Glomerular visceral epithelial cell (primary cell): ENCODE results near the gene ERMARD.

Experiments
- DNase-seq: peaks from one replicate; pipeline ENCODE4 v3.0.0-alpha.2; 2016; ENCODE audit errors: extremely low spot score

ERMARD gene

GRCh38 chr6:169783971-169784820 lies 32.8 kb downstream of the ERMARD start:
- no peak for DNase-seq

DNA sequence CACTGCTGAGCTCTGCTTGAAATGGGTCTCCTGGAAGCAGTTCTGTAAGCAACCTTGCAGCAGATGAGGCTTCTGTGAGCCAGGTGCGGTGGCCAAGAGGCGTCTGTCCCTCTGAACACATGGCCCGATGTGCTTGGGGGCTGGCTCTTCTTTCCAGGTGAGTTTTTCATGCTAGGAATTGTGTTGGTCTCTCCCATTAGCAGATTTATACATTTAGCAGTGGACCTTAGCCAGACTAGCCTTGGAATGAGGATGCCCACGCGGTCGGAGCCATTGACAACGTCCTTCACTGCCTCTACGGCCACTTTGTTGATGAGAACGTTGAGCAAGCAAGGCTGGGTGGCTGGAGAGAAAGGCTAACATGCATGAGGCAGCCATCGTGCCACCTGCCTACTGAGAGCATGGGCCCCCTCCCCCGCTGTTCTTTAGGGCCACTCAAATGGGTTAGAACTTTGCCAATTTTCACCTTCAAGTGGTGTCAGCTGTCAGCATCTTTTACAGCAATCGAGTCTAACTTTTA lies 33.5 kb downstream of the ERMARD start:
- no peak for DNase-seq

DNA sequence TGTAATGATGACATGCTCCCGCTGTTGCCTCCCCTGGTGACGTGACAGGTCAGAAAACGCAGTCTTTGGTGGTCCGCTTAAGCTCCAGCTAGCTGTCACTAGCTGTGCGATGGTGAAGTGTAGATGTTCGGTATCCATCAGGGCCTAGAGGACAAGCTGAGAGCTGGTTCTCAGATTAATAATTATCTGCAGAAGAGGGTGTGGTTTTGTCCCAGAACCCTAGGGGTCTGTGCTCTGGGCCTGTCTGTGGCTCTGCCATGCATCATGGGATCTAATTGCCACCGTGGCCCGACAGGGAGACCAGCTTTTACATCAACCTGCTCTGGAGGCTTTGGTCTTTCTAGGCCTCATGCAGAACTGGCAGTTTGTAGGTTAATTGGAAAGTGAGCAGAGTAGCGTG lies 34.1 kb downstream of the ERMARD start:
- DNase-seq = no peak

DNA sequence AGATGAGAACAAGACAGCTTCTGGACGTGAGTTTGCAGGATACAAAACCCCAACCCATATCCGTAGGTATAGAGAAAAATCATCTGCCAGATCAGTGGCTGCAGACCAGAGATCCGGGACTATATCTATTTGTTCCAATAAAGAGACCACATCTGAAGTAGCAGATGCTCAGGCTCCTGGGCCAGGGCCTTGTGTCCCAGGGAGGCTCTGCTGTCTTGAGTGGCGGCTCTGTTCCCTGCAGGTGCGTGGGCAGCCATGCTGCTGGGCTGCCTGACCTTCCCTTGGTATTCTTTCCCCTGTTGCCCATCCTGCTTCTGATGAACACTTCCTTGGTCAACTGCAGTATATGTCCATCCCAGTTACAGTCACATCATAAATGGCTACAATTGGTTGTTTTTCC lies 34.9 kb downstream of the ERMARD start:
- DNase-seq = no peak

DNA sequence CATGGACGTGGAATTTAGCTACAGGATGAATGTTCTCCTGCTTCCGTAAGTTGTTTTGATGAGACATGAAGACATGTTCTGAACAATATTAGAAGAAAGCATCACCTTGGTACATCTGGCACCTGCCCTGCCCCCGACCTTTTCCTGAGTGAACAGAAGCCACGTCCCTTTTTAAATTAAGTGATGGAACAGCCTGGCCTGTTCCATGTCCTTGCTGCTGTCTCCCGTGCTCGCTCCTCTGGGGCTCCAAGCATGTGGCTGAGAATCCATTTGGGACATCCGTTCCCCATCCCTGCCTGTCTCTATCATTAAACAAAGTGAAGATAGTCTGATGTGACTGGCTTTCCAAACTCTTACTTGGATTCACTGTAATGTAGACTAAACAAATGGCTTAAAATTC lies 36.4 kb downstream of the ERMARD start:
- DNase-seq = no peak

GRCh38 chr6:169788809-169789145 lies 37.4 kb downstream of the ERMARD start:
- no peak for DNase-seq

DNA sequence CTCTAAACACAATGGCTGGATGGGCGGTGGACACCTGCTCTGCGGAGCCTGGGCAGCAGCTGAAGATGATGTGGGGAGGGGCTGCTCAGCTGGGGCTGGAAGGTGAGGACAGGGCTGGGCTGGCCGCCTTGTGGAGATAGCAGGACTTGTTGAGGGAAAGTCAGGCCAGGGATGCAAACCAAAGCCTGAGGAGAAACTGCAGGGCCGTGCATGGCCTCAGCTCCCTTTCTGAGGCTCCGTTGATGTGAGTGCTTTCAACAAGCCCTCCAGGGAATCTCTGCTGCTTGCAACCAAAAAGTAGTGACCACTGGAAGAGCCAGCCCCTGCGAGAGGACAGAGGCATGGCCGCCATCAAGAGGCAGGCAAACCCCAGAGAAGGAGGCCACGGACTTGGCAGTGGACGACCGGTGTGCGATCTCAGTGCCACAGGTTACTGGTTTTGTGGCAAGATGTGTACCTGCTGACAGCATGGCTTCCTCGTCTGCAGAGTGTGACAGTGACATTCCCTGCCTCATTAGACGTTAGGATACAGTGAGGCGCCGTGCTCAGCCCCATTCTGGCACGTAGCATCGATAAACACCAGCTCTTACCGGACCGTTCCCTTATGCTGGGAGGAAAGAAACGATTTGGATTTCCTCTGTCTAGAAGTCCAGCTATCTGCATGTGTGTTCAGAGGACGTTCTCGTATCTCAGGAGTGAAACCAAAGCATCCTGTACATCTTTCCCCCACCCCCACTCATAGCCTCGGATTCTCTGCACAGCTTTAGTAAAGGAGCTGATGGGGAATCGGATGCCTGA lies 37.9 kb downstream of the ERMARD start:
- no peak for DNase-seq

DNA sequence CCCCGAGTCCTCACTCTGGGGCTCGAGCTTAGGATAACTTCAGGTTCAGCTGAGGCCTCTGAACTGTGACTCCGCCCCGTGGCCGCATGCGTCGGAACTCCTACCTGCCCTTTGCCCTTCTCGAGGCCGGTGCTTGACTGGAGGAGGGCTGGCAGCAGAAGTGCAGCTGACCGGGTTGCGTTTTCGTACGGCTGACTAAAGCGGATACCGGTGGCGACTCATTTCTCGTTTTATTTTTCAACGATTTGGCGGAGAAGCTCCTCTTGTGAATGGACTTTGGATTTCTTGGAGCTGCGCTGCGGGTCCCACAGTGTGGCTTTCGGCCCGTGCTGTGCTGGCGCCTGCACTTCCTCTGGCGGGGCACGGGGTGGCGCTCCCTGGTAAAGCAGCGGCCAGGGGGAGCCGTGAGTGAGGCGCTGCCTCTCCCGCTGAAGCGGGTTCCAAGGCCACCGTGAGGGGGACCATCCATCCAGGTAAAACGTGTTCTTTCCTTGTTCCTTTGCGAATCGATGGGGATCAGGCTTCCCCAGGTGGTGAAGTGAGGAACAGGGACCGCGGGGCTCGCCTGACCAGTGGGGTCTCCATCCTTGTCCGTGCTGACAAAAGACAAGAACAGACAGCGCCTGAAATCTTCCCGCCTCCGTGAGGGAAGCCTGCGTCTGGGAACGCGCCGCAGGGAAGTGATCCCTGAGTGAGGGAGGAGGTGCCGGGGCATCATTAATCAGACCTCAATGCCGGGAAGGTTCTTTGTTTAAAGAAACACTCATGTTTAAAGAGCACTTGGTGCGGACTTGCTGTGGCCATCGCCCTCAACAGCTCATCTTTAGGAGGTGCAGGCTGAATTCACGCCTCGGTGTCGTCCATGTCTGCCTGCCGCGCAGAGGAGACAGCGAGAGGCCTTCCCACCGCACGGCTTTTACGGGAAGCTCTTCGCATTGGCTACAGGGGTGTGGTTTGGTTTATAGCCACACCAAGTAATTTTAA lies 38.8 kb downstream of the ERMARD start:
- DNase-seq = peak; percentile 73

- DNase-seq = no peak
Measured at GRCh38 chr6:169791721-169792131, 40.3 kb downstream of the ERMARD start.

DNA sequence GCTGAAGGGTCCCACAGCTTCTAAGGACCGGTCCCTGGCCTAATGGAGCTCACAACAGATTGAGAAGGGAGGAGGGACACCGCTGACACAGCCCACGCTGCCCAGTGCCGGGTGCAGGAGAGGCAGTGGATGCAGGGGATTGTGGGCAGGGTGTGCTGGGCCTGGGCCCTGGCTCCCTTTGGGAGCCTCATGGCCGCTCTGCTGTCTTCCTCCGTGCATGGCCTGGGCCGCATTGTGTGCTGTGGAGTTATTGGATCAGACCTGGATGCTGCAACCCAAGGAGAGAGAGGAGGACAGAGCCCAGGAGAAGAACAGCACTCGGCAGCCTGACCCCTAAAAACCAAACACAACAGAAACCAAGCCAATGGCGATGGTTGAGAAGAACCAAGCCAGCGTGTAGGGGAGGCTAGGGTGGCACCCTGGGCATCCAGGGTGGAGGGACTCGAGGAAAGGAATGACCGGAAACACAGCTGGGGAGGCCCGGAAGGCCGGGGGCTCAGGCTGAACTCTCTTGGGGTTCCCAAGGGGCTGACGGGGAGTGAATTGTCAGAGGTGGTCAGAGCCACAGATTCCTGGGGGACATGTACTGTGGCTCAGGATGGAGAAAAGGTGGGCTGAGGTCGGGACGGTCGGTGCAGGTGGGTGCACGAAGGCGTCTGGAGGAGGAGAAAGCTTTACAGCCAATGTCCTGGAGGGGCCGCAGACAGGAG lies 41.0 kb downstream of the ERMARD start:
- DNase-seq = no peak

GRCh38 chr6:169793408-169793807 lies 42.0 kb downstream of the ERMARD start:
- DNase-seq = no peak

DNA sequence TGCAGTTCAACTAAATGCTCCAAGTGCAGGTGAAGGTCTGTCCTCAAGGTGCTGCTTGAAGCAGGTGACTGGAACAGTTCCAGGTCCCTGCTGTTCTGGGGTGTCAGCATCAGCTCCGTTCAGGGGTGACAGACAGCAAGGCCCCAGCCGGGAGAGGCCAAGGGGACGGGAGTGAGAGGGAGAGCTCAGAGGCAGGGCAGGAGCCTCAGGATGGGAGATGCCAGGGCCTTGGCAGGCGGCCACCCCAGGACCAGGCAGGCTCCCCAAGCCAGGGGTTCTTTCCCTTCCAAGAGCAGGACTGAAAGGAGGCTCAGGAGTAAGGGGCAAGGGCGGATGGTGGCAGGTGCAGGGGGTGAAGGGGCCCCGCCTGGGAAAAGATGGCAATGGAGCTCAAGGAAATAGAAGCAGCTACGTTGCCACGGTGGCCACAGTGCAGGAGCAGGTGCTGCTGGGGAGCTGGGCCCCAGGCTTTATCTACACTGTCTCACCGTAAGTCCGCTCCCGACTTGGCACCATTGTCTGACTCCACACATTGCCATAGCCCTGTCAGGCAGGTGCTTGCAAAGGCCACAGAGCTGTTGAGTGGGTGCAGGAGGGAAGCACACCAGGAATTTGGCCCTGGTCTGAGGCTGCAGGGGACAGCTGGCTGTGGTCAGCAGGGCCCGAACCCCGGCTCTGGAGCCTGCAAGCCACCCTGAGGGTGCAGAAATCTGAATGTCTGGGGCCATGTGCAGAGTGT lies 43.1 kb downstream of the ERMARD start:
- DNase-seq = no peak

- no peak for DNase-seq
Measured at GRCh38 chr6:169795196-169795595, 43.8 kb downstream of the ERMARD start.

DNA sequence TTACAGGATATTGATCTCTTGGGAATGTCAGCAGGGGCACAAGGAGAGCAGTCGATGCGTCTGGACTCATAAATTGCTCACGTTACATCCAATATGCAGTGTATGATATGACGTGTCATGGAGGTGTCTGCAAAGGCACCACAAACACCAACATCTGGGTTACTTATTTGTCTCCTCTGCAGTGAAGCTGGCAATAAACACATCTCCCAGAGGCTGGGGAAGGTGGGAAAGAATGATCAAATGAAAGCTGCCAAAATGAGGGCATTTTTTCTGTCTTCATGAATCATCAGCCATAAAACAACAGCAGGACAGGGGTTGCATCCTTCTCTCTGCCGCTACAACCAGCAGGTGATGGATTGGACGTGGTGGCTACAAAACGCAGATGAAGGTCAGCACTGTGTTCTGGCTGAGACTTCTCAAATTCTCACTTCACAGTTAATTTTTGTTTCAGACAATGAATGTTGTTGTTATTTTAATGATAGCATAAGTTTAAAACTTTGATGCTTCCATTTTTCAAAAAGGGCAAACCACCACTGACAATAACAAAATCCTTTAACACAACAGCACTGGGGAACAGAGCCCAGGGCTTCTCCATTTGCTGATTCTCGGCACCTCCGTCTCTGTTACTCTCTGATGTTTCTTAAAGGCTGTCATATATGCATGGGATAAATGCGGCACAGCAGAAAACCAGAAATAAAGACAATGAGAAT lies 47.5 kb downstream of the ERMARD start:
- DNase-seq = no peak

GRCh38 chr6:169799474-169799926 lies 48.1 kb downstream of the ERMARD start:
- no peak for DNase-seq

GRCh38 chr6:169800116-169800667 lies 48.8 kb downstream of the ERMARD start:
- no peak for DNase-seq

GRCh38 chr6:169800668-169801395 lies 49.4 kb downstream of the ERMARD start:
- peak; percentile 78 for DNase-seq

GRCh38 chr6:169801396-169802160 lies 50.2 kb downstream of the ERMARD start:
- no peak for DNase-seq
